GM18868 (cell line): Measurements from ENCODE around the gene MED23.

ENCODE experiments used
- ATAC-seq: cut with Tn5 transposase; IDR thresholded peaks from one replicate; pipeline ENCODE4 v1.9.1; 2021; ENCODE audit warnings: mild to moderate bottlenecking, moderate library complexity; ENCODE audit not compliant: unreplicated experiment

The MED23 gene

GRCh38 chr6:131642565-131642964, 14.5 kb upstream of the MED23 start:
- ATAC-seq = no peak

GRCh38 chr6:131641554-131641953, 13.5 kb upstream of the MED23 start:
- no peak for ATAC-seq

- no peak for ATAC-seq
Observed at GRCh38 chr6:131640576-131640975, 12.5 kb upstream of the MED23 start.

GRCh38 chr6:131640100-131640499, 12.1 kb upstream of the MED23 start:
- ATAC-seq = peak; percentile 51

- no peak for ATAC-seq
Observed at GRCh38 chr6:131638013-131638412, 10.0 kb upstream of the MED23 start.

- no peak for ATAC-seq
Observed at GRCh38 chr6:131636880-131637792, 9.1 kb upstream of the MED23 start, which contains the start of gene ENPP3. Gene ENPP3 (plus strand): TSS chr6:131637302. CDS start chr6:131637385, 83 bp downstream.

- ATAC-seq = peak; percentile 91
Observed at GRCh38 chr6:131635384-131636340, 7.6 kb upstream of the MED23 start.

- ATAC-seq = no peak
Observed at GRCh38 chr6:131631625-131632289, 3.7 kb upstream of the MED23 start.

- ATAC-seq = no peak
Observed at GRCh38 chr6:131629651-131630050, 1.6 kb upstream of the MED23 start.

GRCh38 chr6:131628726-131629125, 684 bp upstream of the MED23 start:
- no peak for ATAC-seq

- ATAC-seq = no peak
Observed at GRCh38 chr6:131615275-131615674, 12.8 kb downstream of the MED23 start.

GRCh38 chr6:131613296-131613925, 14.6 kb downstream of the MED23 start:
- no peak for ATAC-seq

GRCh38 chr6:131602781-131603312, 25.2 kb downstream of the MED23 start:
- ATAC-seq = no peak

GRCh38 chr6:131600716-131601115, 27.3 kb downstream of the MED23 start:
- no peak for ATAC-seq

- no peak for ATAC-seq
Observed at GRCh38 chr6:131597446-131597845, 30.6 kb downstream of the MED23 start.

- ATAC-seq = no peak
Observed at GRCh38 chr6:131594074-131594473, 34.0 kb downstream of the MED23 start.

- no peak for ATAC-seq
Observed at GRCh38 chr6:131592935-131593334, 35.1 kb downstream of the MED23 start.

- ATAC-seq = no peak
Observed at GRCh38 chr6:131588643-131589042, 39.4 kb downstream of the MED23 start.

- ATAC-seq = no peak
Observed at GRCh38 chr6:131587909-131588308, 40.1 kb downstream of the MED23 start.

- ATAC-seq = no peak
Observed at GRCh38 chr6:131586543-131586942, 41.5 kb downstream of the MED23 start.
